Retinal pigment epithelial cell (primary cell): ENCODE data around the gene ARHGAP26.

Source experiments
- DNase-seq: peaks from one replicate; pipeline ENCODE4 v3.0.0-alpha.2; 2010; ENCODE audit warnings: low read depth
- H3K4me3 ChIP-seq: 2 replicates; pipeline ENCODE4 v1.5.1; 2011; ENCODE audit warnings: mild to moderate bottlenecking, low read length, control low read depth, moderate library complexity
- TF ChIP-seq, protein P1 (sequence below): conservative IDR thresholded peaks from 2 replicates; pipeline ENCODE4 v1.5.1; 2011; ENCODE audit warnings: low read depth, low read length, control low read depth, inconsistent platforms

The ARHGAP26 gene

GRCh38 chr5:143004361-143005145 is 234.4 kb downstream of the ARHGAP26 start:
- DNase-seq, result no peak

GRCh38 chr5:143006501-143006900 is 236.3 kb downstream of the ARHGAP26 start:
- DNase-seq, result no peak
- no peak overlapping the region for H3K4me3 ChIP-seq
- TF ChIP-seq, protein P1, sequence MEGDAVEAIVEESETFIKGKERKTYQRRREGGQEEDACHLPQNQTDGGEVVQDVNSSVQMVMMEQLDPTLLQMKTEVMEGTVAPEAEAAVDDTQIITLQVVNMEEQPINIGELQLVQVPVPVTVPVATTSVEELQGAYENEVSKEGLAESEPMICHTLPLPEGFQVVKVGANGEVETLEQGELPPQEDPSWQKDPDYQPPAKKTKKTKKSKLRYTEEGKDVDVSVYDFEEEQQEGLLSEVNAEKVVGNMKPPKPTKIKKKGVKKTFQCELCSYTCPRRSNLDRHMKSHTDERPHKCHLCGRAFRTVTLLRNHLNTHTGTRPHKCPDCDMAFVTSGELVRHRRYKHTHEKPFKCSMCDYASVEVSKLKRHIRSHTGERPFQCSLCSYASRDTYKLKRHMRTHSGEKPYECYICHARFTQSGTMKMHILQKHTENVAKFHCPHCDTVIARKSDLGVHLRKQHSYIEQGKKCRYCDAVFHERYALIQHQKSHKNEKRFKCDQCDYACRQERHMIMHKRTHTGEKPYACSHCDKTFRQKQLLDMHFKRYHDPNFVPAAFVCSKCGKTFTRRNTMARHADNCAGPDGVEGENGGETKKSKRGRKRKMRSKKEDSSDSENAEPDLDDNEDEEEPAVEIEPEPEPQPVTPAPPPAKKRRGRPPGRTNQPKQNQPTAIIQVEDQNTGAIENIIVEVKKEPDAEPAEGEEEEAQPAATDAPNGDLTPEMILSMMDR, result no peak

More at GRCh38 chr5:143004361-143005145, 234.4 kb downstream of the ARHGAP26 start:
- TF ChIP-seq, protein P1, result no peak
- no peak overlapping the region for H3K4me3 ChIP-seq

DNA sequence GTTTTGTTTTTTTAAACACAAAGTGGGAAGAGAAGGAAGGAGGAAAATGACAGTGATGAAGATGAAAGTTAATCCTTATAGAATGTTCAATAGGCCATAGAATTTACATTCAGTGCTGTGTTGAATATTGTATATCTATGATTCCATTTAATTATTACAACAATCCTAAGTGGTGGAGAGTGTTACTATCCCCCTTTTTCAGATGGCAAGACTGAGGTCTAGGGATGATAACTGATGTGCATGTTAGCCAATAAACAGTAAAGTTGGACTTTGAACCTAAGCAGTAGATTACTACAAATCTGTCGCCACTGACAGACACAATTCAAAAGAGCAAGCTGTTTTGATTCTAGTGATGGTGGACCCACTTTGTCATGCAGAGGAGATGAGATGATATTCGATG is 237.9 kb downstream of the ARHGAP26 start:
- TF ChIP-seq, protein P1, result no peak
- no peak overlapping the region for H3K4me3 ChIP-seq

DNA sequence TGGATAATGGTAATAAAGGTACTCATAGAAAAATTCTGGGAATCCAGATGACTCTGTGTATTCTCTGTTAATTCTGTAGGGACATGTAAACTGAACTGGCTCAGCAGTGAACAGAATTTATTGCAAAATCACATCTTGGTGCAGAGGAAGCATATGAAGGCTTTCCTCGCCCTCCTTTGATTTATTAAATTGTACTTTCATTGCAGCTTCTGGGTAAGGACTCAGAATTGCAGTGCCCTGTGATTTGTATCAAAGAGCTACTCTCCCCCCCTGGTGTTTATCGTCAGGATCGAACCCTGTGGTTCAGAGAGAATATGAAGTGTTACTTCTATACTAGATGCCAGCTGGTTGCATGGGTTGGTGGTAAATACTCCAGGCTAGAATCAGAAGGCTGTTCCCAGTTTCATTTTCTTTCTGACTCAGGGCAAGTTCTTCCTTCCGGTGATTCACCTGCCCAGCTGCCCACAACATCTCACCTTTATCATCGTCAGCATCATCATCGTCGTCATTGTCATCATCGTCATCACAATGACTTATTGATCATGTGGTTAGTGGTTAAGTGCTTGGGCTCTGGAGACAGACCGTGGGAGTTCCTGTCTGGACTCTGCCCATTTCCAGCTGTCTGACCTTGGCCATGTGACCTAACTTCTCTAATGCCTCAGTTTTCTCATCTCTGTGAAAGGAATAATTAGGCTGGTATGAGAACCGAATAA is 238.8 kb downstream of the ARHGAP26 start:
- no peak for DNase-seq
- TF ChIP-seq, protein P1, result no peak
- no peak overlapping the region for H3K4me3 ChIP-seq

More for the DNA sequence above, 237.9 kb downstream of the ARHGAP26 start:
- DNase-seq, result no peak

- DNase-seq, result no peak
- TF ChIP-seq, protein P1, result no peak
These were observed 240.2 kb downstream of the ARHGAP26 start for GRCh38 chr5:143010351-143010750.

GRCh38 chr5:143011585-143011984 is 241.4 kb downstream of the ARHGAP26 start:
- H3K4me3 ChIP-seq, result no peak overlapping the region
- TF ChIP-seq, protein P1, result no peak
- DNase-seq, result no peak

More at GRCh38 chr5:143010351-143010750, 240.2 kb downstream of the ARHGAP26 start:
- H3K4me3 ChIP-seq, result no peak overlapping the region
